IMR-90 (cell line): Measurements from ENCODE around the gene HCFC1. TPM values are rescaled to one million over a fixed set of nuclear protein-coding genes. Genes with fewer than 3 reads are reported as not detected.

ENCODE experiments used
- ATAC-seq: fragments of 200-7000 bp; cut with Tn5 transposase; 2 replicates; pipeline ENCODE4 v1.9.1; 2020; ENCODE audit warnings: low read depth, mild to moderate bottlenecking, moderate library complexity
- BruUV-seq: library from RNA; stranded (reverse); fragments of 400-500 nt; replicated peaks from 2 replicates; lab custom pipeline; 2021; lab: Mats Ljungman, UMichigan
- CTCF ChIA-PET: fragments of 300-600 bp; formaldehyde crosslinking; extraction: SDS; loops from one replicate; lab custom pipeline; 2021; ENCODE audit warnings: antibody characterized with exemption; lab: Yijun Ruan, JAX
- POLR2A ChIA-PET: fragments of 300-600 bp; sonication (Branson Sonifier 250); formaldehyde crosslinking; loops from one replicate; lab custom pipeline; 2022; ENCODE audit warnings: antibody characterized with exemption; ENCODE audit not compliant: unreplicated experiment; lab: Charles Lee
- DNase-seq: peaks from one replicate; pipeline ENCODE4 v3.0.0; 2013
- H2AFZ ChIP-seq: replicated peaks from 2 replicates; pipeline ENCODE3; 2013; ENCODE audit warnings: low read length, mild to moderate bottlenecking; ENCODE audit not compliant: poor library complexity
- H2AK5ac ChIP-seq: 2 replicates; pipeline ENCODE4 v1.6.1; 2013; ENCODE audit warnings: low read depth, low read length, inconsistent platforms
- H2AK9ac ChIP-seq: replicated peaks from 2 replicates; pipeline ENCODE3; 2013; ENCODE audit warnings: mild to moderate bottlenecking, low read depth, low read length, moderate library complexity; ENCODE audit not compliant: poor library complexity
- H2BK120ac ChIP-seq: 2 replicates; pipeline ENCODE4 v1.6.1; 2013; ENCODE audit warnings: low read depth, low read length, inconsistent platforms
- H2BK15ac ChIP-seq: 3 replicates; pipeline ENCODE4 v1.6.1; 2013; ENCODE audit warnings: low read depth, low read length, inconsistent platforms
- H2BK20ac ChIP-seq: 2 replicates; pipeline ENCODE4 v1.6.1; 2013; ENCODE audit warnings: low read depth, mild to moderate bottlenecking, inconsistent platforms, low read length, moderate library complexity
- H2BK5ac ChIP-seq: 2 replicates; pipeline ENCODE4 v1.6.1; 2013; ENCODE audit warnings: mild to moderate bottlenecking, low read depth, low read length, inconsistent platforms; ENCODE audit not compliant: poor library complexity, severe bottlenecking
- H3K14ac ChIP-seq: replicated peaks from 2 replicates; pipeline ENCODE4 v1.6.1; 2013; ENCODE audit warnings: low read depth, low read length, inconsistent platforms
- H3K18ac ChIP-seq: 2 replicates; pipeline ENCODE4 v1.6.1; 2013; ENCODE audit warnings: low read depth, low read length, control low read depth
- H3K23ac ChIP-seq: 2 replicates; pipeline ENCODE4 v1.6.1; 2013; ENCODE audit warnings: low read depth, low read length, inconsistent platforms
- H3K27ac ChIP-seq: 2 replicates; pipeline ENCODE4 v1.5.1; 2013; ENCODE audit warnings: mild to moderate bottlenecking, control low read depth, low read length; ENCODE audit not compliant: insufficient read depth
- H3K27me3 ChIP-seq: 2 replicates; pipeline ENCODE4 v1.6.1; 2013; ENCODE audit warnings: low read length; ENCODE audit not compliant: control insufficient read depth, insufficient read depth
- H3K36me3 ChIP-seq: 2 replicates; pipeline ENCODE4 v1.6.1; 2013; ENCODE audit warnings: low read length, mixed read lengths; ENCODE audit not compliant: control insufficient read depth, insufficient read depth
- H3K4ac ChIP-seq: 2 replicates; pipeline ENCODE4 v1.6.1; 2013; ENCODE audit warnings: low read depth, low read length, inconsistent platforms
- H3K4me1 ChIP-seq: 2 replicates; pipeline ENCODE4 v1.6.1; 2013; ENCODE audit warnings: low read length, mixed read lengths; ENCODE audit not compliant: control insufficient read depth, insufficient read depth
- H3K4me2 ChIP-seq: 2 replicates; pipeline ENCODE4 v1.6.1; 2013; ENCODE audit warnings: low read depth, mild to moderate bottlenecking, control low read depth, low read length, moderate library complexity
- H3K4me3 ChIP-seq: 2 replicates; pipeline ENCODE4 v1.5.1; 2013; ENCODE audit warnings: low read depth, mild to moderate bottlenecking, control low read depth, low read length, moderate library complexity; ENCODE audit not compliant: insufficient read depth
- H3K56ac ChIP-seq: 2 replicates; pipeline ENCODE4 v1.6.1; 2013; ENCODE audit warnings: low read length, inconsistent platforms; ENCODE audit not compliant: insufficient read depth; ENCODE audit errors: extremely low read depth
- H3K79me1 ChIP-seq, 2 experiments: 2 replicates each; pipeline ENCODE4 v1.6.1; 2013; ENCODE audit warnings: low read length in 2 of 2, inconsistent platforms in 1 of 2, low read depth in 1 of 2
- H3K9ac ChIP-seq: 2 replicates; pipeline ENCODE4 v1.6.1; 2013; ENCODE audit warnings: low read depth, low read length, control low read depth
- H3K9me1 ChIP-seq: 2 replicates; pipeline ENCODE4 v1.6.1; 2013; ENCODE audit warnings: low read length, inconsistent platforms; ENCODE audit not compliant: insufficient read depth
- H3K9me3 ChIP-seq: 2 replicates; pipeline ENCODE4 v1.6.1; 2013; ENCODE audit warnings: low read length; ENCODE audit not compliant: control insufficient read depth, insufficient read depth
- H4K20me1 ChIP-seq: 2 replicates; pipeline ENCODE4 v1.6.1; 2013; ENCODE audit warnings: low read length, inconsistent platforms; ENCODE audit not compliant: insufficient read depth
- H4K5ac ChIP-seq: 2 replicates; pipeline ENCODE4 v1.6.1; 2013; ENCODE audit warnings: mild to moderate bottlenecking, low read depth, low read length, control low read depth
- H4K8ac ChIP-seq, 2 experiments: 2 replicates each; pipeline ENCODE4 v1.6.1; 2013; ENCODE audit warnings: low read depth in 2 of 2, low read length in 2 of 2, control low read depth in 1 of 2, inconsistent platforms in 1 of 2
- H4K91ac ChIP-seq: 2 replicates; pipeline ENCODE4 v1.6.1; 2013; ENCODE audit warnings: low read depth, low read length, inconsistent platforms; ENCODE audit not compliant: insufficient read depth
- BHLHE40 ChIP-seq: fragments of 150-350 bp; IDR thresholded peaks from 2 replicates; pipeline ENCODE4 v1.6.1; 2016; ENCODE audit warnings: mild to moderate bottlenecking, low read depth, low read length
- MXI1 ChIP-seq: IDR thresholded peaks from 2 replicates; pipeline ENCODE4 v1.6.1; 2012; ENCODE audit warnings: low read depth, mild to moderate bottlenecking, low read length, moderate library complexity, borderline replicate concordance
- RFX5 ChIP-seq: IDR thresholded peaks from 2 replicates; pipeline ENCODE4 v1.8.0; 2012; ENCODE audit warnings: low read depth, mild to moderate bottlenecking, low read length, moderate library complexity
- WGBS, 2 experiments: methylation state at CpG; one replicate each; pipeline versions ENCODE4 v1.1.5 to v1.1.7; 2013; ENCODE audit warnings: missing lambda C conversion rate in 2 of 2; ENCODE audit not compliant: insufficient read length in 1 of 2; ENCODE audit errors: extremely low coverage in 2 of 2; 5-methylcytosine and 5-hydroxymethylcytosine counted together
- dilution Hi-C: fragments of 300-500 bp; cut with HindIII; formaldehyde crosslinking; loops from one replicate; pipeline ENCODE4 v1.14.3; 2018; ENCODE audit warnings: low sequenced_read_pairs; ENCODE audit not compliant: unreplicated experiment
- in situ Hi-C: fragments of 300-500 bp; cut with MboI; formaldehyde crosslinking; loops from 3 replicates; pipeline ENCODE4 v1.14.3; 2019; ENCODE audit warnings: low sequenced_read_pairs, inconsistent platforms, mixed read lengths
- intact Hi-C: fragments of 100-400 bp; cut with micrococcal nuclease; formaldehyde crosslinking; loops from 2 replicates; pipeline ENCODE4 v1.10.0; 2022
- polyA plus RNA-seq, 3 experiments: library from polyadenylated mRNA; depleted of rRNA; stranded (reverse); fragments of >200 nt; gene quantifications; 2 replicates each; pipeline ENCODE4 v1.2.3, GENCODE V29; 2012; ENCODE audit warnings: low replicate concordance in 1 of 3
- total RNA-seq: library from RNA; depleted of rRNA; stranded (reverse); fragments of >200 nt; gene quantifications from 2 replicates; pipeline ENCODE4 v1.2.3, GENCODE V29; 2012
- TF ChIP-seq, protein P1 (sequence below): fragments of 150-350 bp; IDR thresholded peaks from 2 replicates; pipeline ENCODE4 v1.6.1; 2016; ENCODE audit warnings: low read depth, mild to moderate bottlenecking, low read length, moderate library complexity, borderline replicate concordance

The HCFC1 gene
- total and polyA plus RNA-seq, 2 of the 4 experiments (the other 2 are of a cell fraction): 3.2 to 17.6 TPM

DNA sequence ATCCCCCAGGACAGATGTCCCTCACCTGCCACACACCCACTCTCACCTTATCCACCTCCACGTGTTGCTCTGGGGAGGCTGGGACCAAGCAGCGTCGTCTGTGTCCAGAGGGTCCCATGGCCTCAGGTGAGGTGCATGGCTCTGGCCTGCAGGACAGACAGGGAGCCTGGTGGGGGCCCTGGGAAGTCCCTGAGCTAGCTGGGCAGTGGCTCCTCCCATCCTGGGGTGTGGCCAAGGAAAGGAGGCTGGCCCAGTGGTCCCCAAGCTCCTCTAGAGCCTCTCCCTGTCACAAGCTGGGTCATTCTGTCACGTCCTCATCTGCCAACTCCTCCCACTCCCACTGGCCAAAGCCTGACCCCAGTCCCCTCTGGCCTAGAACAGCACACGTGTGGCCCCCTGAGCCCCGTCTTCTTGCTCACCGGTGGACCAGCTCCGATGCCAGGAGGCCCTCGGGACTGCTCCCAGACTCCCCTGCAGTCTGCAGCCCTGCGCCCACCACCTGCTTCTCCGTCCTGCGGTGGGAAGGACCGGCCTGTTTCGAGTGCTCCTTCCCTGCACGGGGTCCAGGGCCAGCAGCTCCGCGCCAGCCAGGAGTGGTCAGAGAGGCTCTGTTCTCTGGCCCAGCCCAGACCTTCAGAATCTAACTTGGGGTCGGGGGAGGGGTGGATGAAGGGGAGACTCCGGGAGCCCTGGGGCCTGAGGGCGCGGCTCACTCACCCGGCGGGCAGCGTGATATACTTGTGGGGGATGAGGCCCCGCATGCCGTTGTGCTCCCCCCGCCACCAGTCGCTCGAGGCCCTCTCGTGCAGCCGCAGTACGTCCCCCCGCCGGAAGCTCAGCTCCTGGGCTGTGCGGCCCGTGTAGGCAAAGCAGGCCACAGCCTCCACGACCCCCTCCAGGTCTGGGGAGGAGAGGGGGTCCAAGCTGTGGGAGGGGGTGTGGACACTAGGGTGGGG, 62.3 kb downstream of the HCFC1 start:
- no peak overlapping the region for H4K5ac ChIP-seq
- no peak overlapping the region for H3K56ac ChIP-seq
- no peaks in the 10 kb centered on the region; the same call in 1 of the 2 replicates for H3K9me3 ChIP-seq
- H3K9me1 ChIP-seq: no peaks in the 10 kb centered on the region
- in situ Hi-C loops (loop anchor here (25.0 kb wide), 1 partner anchor 947 kb away; no protein-coding TSS in a partner anchor), dilution Hi-C loops (no loop called here), intact Hi-C loops (no loop called here)
- H2BK20ac ChIP-seq: no peak overlapping the region
- ChIA-PET POLR2A (no interaction called here), CTCF (no interaction called here)
- no TSS peak for BruUV-seq
- H3K4me2 ChIP-seq: no peak overlapping the region
- H4K91ac ChIP-seq: no peak overlapping the region
- no peak overlapping the region for H3K9ac ChIP-seq
- no peaks in the 10 kb centered on the region for H4K20me1 ChIP-seq
- H3K79me1 ChIP-seq: no peaks in the 10 kb centered on the region
- peaks cover 9% of the 10 kb centered on the region for H3K27me3 ChIP-seq
- no peak overlapping the region for H2BK120ac ChIP-seq
- H3K23ac ChIP-seq: no peak overlapping the region
- 63% methylated on average over 8 of the region's 37 CpGs; no CpG with 5 or more reads in 1 of the 2 experiments for WGBS, 2 experiments
- ATAC-seq: peak; percentile 37; the same call in 1 of the 2 replicates
- H2AK5ac ChIP-seq: no peak overlapping the region
- no peaks in the 10 kb centered on the region for H3K4me1 ChIP-seq
- no peak overlapping the region for H3K4ac ChIP-seq
- no peaks in the 10 kb centered on the region for H3K36me3 ChIP-seq
- H3K4me3 ChIP-seq: no peak overlapping the region
- TF ChIP-seq RFX5 (no peak), BHLHE40 (no peak), MXI1 (no peak)
- TF ChIP-seq, protein P1, sequence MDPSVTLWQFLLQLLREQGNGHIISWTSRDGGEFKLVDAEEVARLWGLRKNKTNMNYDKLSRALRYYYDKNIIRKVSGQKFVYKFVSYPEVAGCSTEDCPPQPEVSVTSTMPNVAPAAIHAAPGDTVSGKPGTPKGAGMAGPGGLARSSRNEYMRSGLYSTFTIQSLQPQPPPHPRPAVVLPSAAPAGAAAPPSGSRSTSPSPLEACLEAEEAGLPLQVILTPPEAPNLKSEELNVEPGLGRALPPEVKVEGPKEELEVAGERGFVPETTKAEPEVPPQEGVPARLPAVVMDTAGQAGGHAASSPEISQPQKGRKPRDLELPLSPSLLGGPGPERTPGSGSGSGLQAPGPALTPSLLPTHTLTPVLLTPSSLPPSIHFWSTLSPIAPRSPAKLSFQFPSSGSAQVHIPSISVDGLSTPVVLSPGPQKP: no peak
- H3K27ac ChIP-seq: no peak overlapping the region
- H4K8ac ChIP-seq: no peak overlapping the region
- no peak overlapping the region for H2BK15ac ChIP-seq
- H3K18ac ChIP-seq: no peak overlapping the region
- H2BK5ac ChIP-seq: no peak overlapping the region
- no peak overlapping the region for H2AK9ac ChIP-seq
- H2AFZ ChIP-seq: no peak overlapping the region
- no peak overlapping the region for H3K14ac ChIP-seq
- no peak for DNase-seq
